Medulla oblongata (tissue), 1 donor: ENCODE data around the gene NKX2-3.

Experiments used
- DNase-seq: peaks from one replicate; pipeline ENCODE4 v3.0.0-alpha.2; 2015; ENCODE audit errors: extremely low spot score

The NKX2-3 gene

GRCh38 chr10:99579971-99580370, 47.2 kb downstream of the NKX2-3 start:
- DNase-seq = no peak

- DNase-seq = no peak
Observed at GRCh38 chr10:99582255-99582770, 49.6 kb downstream of the NKX2-3 start.

- no peak for DNase-seq
Observed at GRCh38 chr10:99583687-99584086, 50.9 kb downstream of the NKX2-3 start.
